ENCODE results near the gene ATG10. TPM values are rescaled to one million over a fixed set of nuclear protein-coding genes. Genes with fewer than 3 reads are reported as not detected.

ATG10 gene
- polyA plus RNA-seq, 1 donor from 2014 or later: 12.1 TPM

- H3K9me2 ChIP-seq (ENCODE audit: insufficient read depth, low read length): no peaks in the 10 kb centered on the region
- H3F3A ChIP-seq (ENCODE audit: insufficient read depth, low read length, poor library complexity, severe bottlenecking): no peaks in the 10 kb centered on the region
- H4K20me1 ChIP-seq (ENCODE audit: insufficient read depth): no peaks in the 10 kb centered on the region
- H3K4me3 ChIP-seq (ENCODE audit: low read length): no peak overlapping the region
- H3K79me2 ChIP-seq (replicated peaks; ENCODE audit: insufficient read depth, low read length): no peaks in the 10 kb centered on the region
- H2AFZ ChIP-seq (ENCODE audit: low read depth, low read length): no peak overlapping the region
- no peak overlapping the region for H3K9ac ChIP-seq (ENCODE audit: low read length)
- TF ChIP-seq EP300 (conservative IDR thresholded peaks at IDR 0.05; ENCODE audit: poor library complexity, severe bottlenecking) (no peak), SMC3 (conservative IDR thresholded peaks at IDR 0.05; ENCODE audit: poor library complexity) (no peak), RAD21 (conservative IDR thresholded peaks at IDR 0.05) (no peak), MXI1 (conservative IDR thresholded peaks at IDR 0.05; ENCODE audit: poor library complexity, severe bottlenecking) (no peak), POLR2AphosphoS5 (IDR thresholded peaks at IDR 0.05) (no peak), EZH2 (IDR thresholded peaks at IDR 0.05; ENCODE audit: borderline replicate concordance, insufficient read depth, low read length, poor library complexity, severe bottlenecking) (no peak), REST (IDR thresholded peaks at IDR 0.05; ENCODE audit: borderline replicate concordance) (no peak), TAF1 (IDR thresholded peaks at IDR 0.05; ENCODE audit: low read depth) (no peak)
- TF ChIP-seq, protein P1, sequence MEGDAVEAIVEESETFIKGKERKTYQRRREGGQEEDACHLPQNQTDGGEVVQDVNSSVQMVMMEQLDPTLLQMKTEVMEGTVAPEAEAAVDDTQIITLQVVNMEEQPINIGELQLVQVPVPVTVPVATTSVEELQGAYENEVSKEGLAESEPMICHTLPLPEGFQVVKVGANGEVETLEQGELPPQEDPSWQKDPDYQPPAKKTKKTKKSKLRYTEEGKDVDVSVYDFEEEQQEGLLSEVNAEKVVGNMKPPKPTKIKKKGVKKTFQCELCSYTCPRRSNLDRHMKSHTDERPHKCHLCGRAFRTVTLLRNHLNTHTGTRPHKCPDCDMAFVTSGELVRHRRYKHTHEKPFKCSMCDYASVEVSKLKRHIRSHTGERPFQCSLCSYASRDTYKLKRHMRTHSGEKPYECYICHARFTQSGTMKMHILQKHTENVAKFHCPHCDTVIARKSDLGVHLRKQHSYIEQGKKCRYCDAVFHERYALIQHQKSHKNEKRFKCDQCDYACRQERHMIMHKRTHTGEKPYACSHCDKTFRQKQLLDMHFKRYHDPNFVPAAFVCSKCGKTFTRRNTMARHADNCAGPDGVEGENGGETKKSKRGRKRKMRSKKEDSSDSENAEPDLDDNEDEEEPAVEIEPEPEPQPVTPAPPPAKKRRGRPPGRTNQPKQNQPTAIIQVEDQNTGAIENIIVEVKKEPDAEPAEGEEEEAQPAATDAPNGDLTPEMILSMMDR (IDR thresholded peaks at IDR 0.05; ENCODE audit: poor library complexity, severe bottlenecking): no peak
- no peaks in the 10 kb centered on the region for H3K36me3 ChIP-seq (ENCODE audit: insufficient read depth, low read length)
- no peak overlapping the region for H3K27ac ChIP-seq (ENCODE audit: low read length)
- H3K27me3 ChIP-seq (ENCODE audit: insufficient read depth, low read depth, low read length): no peaks in the 10 kb centered on the region
- H3K4me2 ChIP-seq (ENCODE audit: low read length): no peak overlapping the region
- no peaks in the 10 kb centered on the region for H3K9me3 ChIP-seq (ENCODE audit: low read length)
Measured at GRCh38 chr5:82150559-82150958, 178.7 kb downstream of the ATG10 start.

- no peaks in the 10 kb centered on the region for H3K27me3 ChIP-seq (ENCODE audit: insufficient read depth, low read depth, low read length)
- no peaks in the 10 kb centered on the region for H3K79me2 ChIP-seq (replicated peaks; ENCODE audit: insufficient read depth, low read length)
- H3K9me3 ChIP-seq (ENCODE audit: low read length): no peaks in the 10 kb centered on the region
- no peaks in the 10 kb centered on the region for H3K36me3 ChIP-seq (ENCODE audit: insufficient read depth, low read length)
- no peak overlapping the region for H3K9ac ChIP-seq (ENCODE audit: low read length)
- H3K9me2 ChIP-seq (ENCODE audit: insufficient read depth, low read length): no peaks in the 10 kb centered on the region
- no peaks in the 10 kb centered on the region for H4K20me1 ChIP-seq (ENCODE audit: insufficient read depth)
- H3K27ac ChIP-seq (ENCODE audit: low read length): no peak overlapping the region
- H3F3A ChIP-seq (ENCODE audit: insufficient read depth, low read length, poor library complexity, severe bottlenecking): no peaks in the 10 kb centered on the region
- H3K4me2 ChIP-seq (ENCODE audit: low read length): no peak overlapping the region
- TF ChIP-seq EP300 (conservative IDR thresholded peaks at IDR 0.05; ENCODE audit: poor library complexity, severe bottlenecking) (no peak), MXI1 (conservative IDR thresholded peaks at IDR 0.05; ENCODE audit: poor library complexity, severe bottlenecking) (no peak), REST (IDR thresholded peaks at IDR 0.05; ENCODE audit: borderline replicate concordance) (no peak), TAF1 (IDR thresholded peaks at IDR 0.05; ENCODE audit: low read depth) (no peak), EZH2 (IDR thresholded peaks at IDR 0.05; ENCODE audit: borderline replicate concordance, insufficient read depth, low read length, poor library complexity, severe bottlenecking) (no peak), SMC3 (conservative IDR thresholded peaks at IDR 0.05; ENCODE audit: poor library complexity) (no peak), RAD21 (conservative IDR thresholded peaks at IDR 0.05) (no peak), POLR2AphosphoS5 (IDR thresholded peaks at IDR 0.05) (no peak)
- TF ChIP-seq, protein P1 (IDR thresholded peaks at IDR 0.05; ENCODE audit: poor library complexity, severe bottlenecking): no peak
- no peak overlapping the region for H2AFZ ChIP-seq (ENCODE audit: low read depth, low read length)
- H3K4me3 ChIP-seq (ENCODE audit: low read length): no peak overlapping the region
Measured at GRCh38 chr5:82151204-82151603, 179.4 kb downstream of the ATG10 start.

All from neural cell (in vitro differentiated cells).